NCI-H526 treated with DMSO at 0.1 percent for 48 hours (cell line): ENCODE data around the gene RRP15.
"Not testable (repeated sequence)": the region's sequence is repeated elsewhere in the genome, so short reads cannot be mapped to it uniquely, and the experiment has no call there.

ENCODE experiments used
- DNase-seq: peaks from one replicate; lab custom pipeline; 2025; lab: John Stamatoyannopoulos, UW

Gene RRP15

GRCh38 chr1:218297461-218297860 lies 12.4 kb downstream of the RRP15 start:
- DNase-seq, result no peak

GRCh38 chr1:218297867-218298266 lies 12.8 kb downstream of the RRP15 start:
- no peak for DNase-seq

- DNase-seq, result no peak
Observed at GRCh38 chr1:218298398-218298797, 13.3 kb downstream of the RRP15 start.

DNA sequence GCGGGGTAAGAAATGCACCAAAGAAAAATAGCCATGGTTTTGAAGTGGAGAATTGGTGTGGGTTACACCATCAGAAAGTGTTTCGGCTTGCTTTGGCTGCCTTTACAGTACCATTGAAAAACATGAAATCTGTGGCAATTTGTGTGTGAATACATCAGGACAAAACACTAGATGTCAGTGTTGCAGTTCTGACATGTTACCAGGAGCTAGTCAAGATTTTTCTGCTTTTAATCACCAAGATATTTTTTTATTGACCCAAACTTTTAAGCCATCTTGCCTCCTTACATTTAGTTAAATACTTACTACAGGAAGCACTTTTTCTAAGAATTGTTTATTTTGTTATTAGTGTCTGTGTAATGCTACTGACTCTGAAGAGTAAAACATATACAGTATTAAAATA lies 14.3 kb downstream of the RRP15 start:
- no peak for DNase-seq

GRCh38 chr1:218301217-218301616 lies 16.1 kb downstream of the RRP15 start:
- no peak for DNase-seq

- no peak for DNase-seq
Observed at GRCh38 chr1:218302155-218302554, 17.1 kb downstream of the RRP15 start.

GRCh38 chr1:218303176-218303879 lies 18.2 kb downstream of the RRP15 start:
- DNase-seq, result no peak

GRCh38 chr1:218304281-218305039 lies 19.4 kb downstream of the RRP15 start:
- no peak for DNase-seq

GRCh38 chr1:218305472-218306064 lies 20.5 kb downstream of the RRP15 start:
- DNase-seq, result no peak

- no peak for DNase-seq
Observed at GRCh38 chr1:218312509-218312908, 27.4 kb downstream of the RRP15 start.

- DNase-seq, result no peak
Observed at GRCh38 chr1:218314316-218314715, 29.2 kb downstream of the RRP15 start.

DNA sequence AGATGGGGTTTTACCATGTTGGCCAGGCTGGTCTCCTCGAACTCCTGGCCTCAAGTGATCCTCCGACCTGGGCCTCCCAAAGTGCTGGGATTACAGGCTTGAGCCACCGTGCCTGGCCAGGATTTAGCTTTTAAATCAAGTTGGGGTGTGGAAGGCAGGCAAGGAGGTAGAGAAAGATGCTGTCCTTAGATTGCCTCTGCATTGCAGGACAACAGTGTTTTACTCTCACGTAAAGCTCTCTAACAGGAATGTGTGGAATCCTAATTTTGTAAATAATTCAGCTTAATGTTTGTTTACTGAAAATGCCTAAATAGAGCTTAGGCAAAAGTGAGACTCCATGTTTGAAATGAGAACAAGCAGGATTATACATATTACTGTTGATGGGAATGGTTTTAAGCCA lies 30.5 kb downstream of the RRP15 start:
- no peak for DNase-seq

- DNase-seq, result no peak
Observed at GRCh38 chr1:218317061-218317460, 32.0 kb downstream of the RRP15 start.

DNA sequence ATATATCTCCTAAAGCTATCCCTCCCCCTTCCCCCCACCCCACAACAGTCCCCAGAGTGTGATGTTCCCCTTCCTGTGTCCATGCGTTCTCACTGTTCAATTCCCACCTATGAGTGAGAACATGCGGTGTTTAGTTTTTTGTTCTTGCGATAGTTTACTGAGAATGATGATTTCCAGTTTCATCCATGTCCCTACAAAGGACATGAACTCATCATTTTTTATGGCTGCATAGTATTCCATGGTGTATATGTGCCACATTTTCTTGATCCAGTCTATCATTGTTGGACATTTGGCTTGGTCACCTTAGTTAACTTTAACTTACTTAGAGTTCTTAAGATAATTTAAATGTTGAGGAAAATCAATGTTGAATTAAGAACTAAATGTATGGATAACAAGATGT lies 35.1 kb downstream of the RRP15 start:
- not testable (repeated sequence) for DNase-seq

- DNase-seq, result no peak
Observed at GRCh38 chr1:218322762-218323161, 37.7 kb downstream of the RRP15 start.

DNA sequence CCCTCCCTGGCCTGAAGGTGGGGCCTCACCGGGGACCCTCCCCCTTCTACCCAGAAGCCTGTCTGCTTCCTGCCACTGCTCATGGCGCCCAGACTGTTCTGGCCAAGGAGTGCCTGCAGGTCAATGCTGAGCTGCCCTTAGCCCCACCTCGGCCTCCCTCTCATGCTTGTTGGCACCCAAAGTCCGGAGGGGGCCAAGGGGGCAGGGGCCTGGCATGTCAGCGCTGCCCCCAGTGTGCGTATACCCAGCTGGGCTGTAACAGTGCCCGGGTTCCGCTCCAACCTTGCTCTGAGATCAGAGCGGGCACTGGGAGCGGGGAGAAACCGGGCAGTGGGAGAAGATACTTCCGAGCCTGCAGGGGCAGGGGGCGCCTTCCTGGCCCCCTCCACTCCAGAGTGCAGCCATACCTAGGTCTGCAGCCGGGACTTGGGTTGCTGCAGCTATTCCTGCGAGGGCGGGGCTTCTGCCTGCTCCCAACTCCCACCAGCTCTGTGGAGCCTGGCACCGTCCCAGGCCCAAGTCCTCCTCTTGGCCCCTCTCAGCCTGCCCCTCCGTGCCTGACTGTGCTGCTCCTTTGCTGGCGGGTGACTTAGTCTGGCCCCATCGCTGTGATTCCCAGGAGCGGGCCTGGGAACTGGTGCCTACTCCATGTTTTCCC lies 38.6 kb downstream of the RRP15 start:
- no peak for DNase-seq

GRCh38 chr1:218324226-218324580 lies 39.1 kb downstream of the RRP15 start:
- no peak for DNase-seq

- DNase-seq, result no peak
Observed at GRCh38 chr1:218328769-218329168, 43.7 kb downstream of the RRP15 start.

GRCh38 chr1:218330043-218330623 lies 45.0 kb downstream of the RRP15 start:
- peak; percentile 9 for DNase-seq

DNA sequence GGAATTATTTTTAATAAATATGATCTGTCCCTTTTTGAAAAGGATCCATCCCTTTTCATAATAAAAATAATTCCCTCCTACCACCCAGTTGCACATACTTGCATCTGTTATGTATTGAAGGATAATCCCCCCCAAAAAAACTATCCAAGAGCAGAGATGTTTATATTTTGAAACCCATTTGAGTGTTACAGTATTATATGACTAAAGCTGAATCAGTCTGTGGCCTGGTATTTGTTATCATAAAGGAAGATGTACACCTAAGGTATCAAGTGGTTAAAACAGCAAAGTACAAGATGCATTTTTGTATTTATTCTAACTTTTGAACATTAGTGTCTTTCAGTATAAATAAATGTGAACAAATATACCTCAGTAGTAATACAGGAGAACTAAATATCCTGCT lies 47.3 kb downstream of the RRP15 start:
- DNase-seq, result no peak

DNA sequence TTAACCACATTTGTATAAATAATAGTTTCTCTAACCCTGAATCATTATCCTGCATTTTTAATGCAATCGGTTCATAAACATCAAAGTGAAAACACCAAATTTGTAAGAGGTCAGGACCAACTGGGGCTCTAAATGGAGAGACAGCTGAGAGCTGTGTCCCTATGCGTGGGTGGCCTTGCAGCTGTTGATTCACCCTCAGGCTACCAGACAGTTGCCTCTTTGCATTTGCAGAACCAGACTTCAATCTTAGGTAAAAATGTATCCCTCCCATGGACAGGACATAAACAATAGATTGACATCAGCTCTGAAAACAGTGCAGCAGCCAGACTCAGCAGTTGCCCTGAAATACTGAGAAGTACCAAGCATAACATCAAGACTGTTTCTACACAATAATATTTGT lies 51.2 kb downstream of the RRP15 start:
- no peak for DNase-seq

DNA sequence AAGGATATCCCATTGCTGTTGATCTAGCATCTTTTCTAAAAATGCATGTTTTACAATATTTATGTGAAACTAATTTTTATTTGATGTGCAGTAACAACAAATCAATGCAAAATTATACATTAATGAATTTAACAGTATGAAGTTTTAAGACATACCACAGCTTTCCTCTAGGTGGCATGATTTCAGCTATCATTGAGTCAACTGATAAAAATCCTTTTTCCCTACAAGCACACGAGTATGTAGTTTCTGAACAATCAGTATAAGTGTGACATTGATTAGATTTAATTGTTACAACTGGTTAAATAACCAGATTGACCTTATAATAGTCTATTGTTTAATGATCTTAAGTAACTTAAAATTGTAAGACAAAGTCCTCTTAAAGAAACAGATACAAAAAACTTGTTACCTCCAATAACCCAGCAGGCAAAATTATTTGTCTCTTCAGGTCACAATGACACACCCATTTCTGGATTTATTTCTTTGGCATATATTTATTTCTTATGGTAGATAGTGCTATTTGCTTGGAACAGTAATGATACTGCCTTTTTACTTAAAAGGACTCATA lies 54.3 kb downstream of the RRP15 start:
- DNase-seq, result peak; percentile 4
